Naive thymus-derived CD4-positive, alpha-beta T cell (primary cell): Measurements from ENCODE around the gene NPL. TPM values are rescaled to one million over a fixed set of nuclear protein-coding genes. Genes with fewer than 3 reads are reported as not detected.

Experiments
- ATAC-seq: fragments of 150-1000 bp; cut with Tn5 transposase; 2 replicates; pipeline ENCODE4 v1.10.0; 2021; ENCODE audit warnings: mild to moderate bottlenecking, moderate library complexity
- CTCF ChIA-PET: fragments of 350-600 bp; sonication (Branson Sonifier 250); formaldehyde crosslinking; loops from one replicate; lab custom pipeline; 2021; ENCODE audit warnings: antibody characterized with exemption; lab: Charles Lee
- POLR2A ChIA-PET: fragments of 350-600 bp; sonication (Branson Sonifier 250); formaldehyde crosslinking; loops from one replicate; lab custom pipeline; 2021; ENCODE audit warnings: antibody characterized with exemption, inconsistent platforms; lab: Charles Lee
- DNase-seq, 9 donors: peaks; one replicate each; pipeline versions ENCODE4 v3.0.0 to v3.0.0-alpha.2; 2020 to 2022; ENCODE audit warnings: mixed read lengths in 1 of 9
- H3K27ac ChIP-seq: one replicate; pipeline ENCODE4 v1.7.0; 2013; ENCODE audit warnings: mild to moderate bottlenecking, low read depth, low read length, moderate library complexity
- H3K27me3 ChIP-seq, 2 donors: one replicate each; pipeline ENCODE4 v1.7.0; 2013; ENCODE audit warnings: low read length in 2 of 2, mild to moderate bottlenecking in 2 of 2, moderate library complexity in 2 of 2; ENCODE audit not compliant: control insufficient read depth in 2 of 2, insufficient read depth in 2 of 2
- H3K36me3 ChIP-seq, 3 experiments: 1 replicate in 2 of 3; 2 replicates in 1 of 3; pipeline ENCODE4 v1.7.0; 2013; ENCODE audit warnings: low read length in 3 of 3, mild to moderate bottlenecking in 3 of 3, moderate library complexity in 1 of 3; ENCODE audit not compliant: insufficient read depth in 3 of 3, control insufficient read depth in 2 of 3
- H3K4me1 ChIP-seq, 2 donors: one replicate each; pipeline ENCODE4 v1.7.0; 2013; ENCODE audit warnings: low read length in 2 of 2, mild to moderate bottlenecking in 2 of 2, moderate library complexity in 1 of 2; ENCODE audit not compliant: control insufficient read depth in 2 of 2, insufficient read depth in 2 of 2
- H3K4me3 ChIP-seq: 2 replicates; pipeline ENCODE4 v1.7.0; 2013; ENCODE audit warnings: mild to moderate bottlenecking, low read length
- H3K9me3 ChIP-seq, 3 experiments: 1 replicate in 2 of 3; 2 replicates in 1 of 3; pipeline ENCODE4 v1.7.0; 2013; ENCODE audit warnings: low read length in 3 of 3; ENCODE audit not compliant: control insufficient read depth in 2 of 3
- H3K27ac Mint-ChIP-seq, 9 donors: one replicate each; pipeline ENCODE4 v1.8.0; 2020 to 2022; ENCODE audit warnings: mixed read lengths in 9 of 9, mild to moderate bottlenecking in 8 of 9, moderate library complexity in 5 of 9, inconsistent platforms in 2 of 9
- H3K27me3 Mint-ChIP-seq, 5 donors: one replicate each; pipeline ENCODE4 v1.8.0; 2021 to 2022; ENCODE audit warnings: mixed read lengths in 5 of 5, mild to moderate bottlenecking in 1 of 5
- H3K36me3 Mint-ChIP-seq, 5 donors: one replicate each; pipeline ENCODE4 v1.8.0; 2020 to 2022; ENCODE audit warnings: mixed read lengths in 5 of 5, mild to moderate bottlenecking in 3 of 5, inconsistent platforms in 1 of 5
- H3K4me1 Mint-ChIP-seq, 7 donors: one replicate each; pipeline ENCODE4 v1.8.0; 2020 to 2022; ENCODE audit warnings: mixed read lengths in 7 of 7, mild to moderate bottlenecking in 3 of 7, inconsistent platforms in 1 of 7
- H3K4me3 Mint-ChIP-seq, 10 donors: one replicate each; pipeline ENCODE4 v1.8.0; 2020 to 2022; ENCODE audit warnings: mild to moderate bottlenecking in 10 of 10, mixed read lengths in 10 of 10, moderate library complexity in 6 of 10, inconsistent platforms in 2 of 10
- H3K9me3 Mint-ChIP-seq, 11 donors: one replicate each; pipeline ENCODE4 v1.8.0; 2020 to 2022; ENCODE audit warnings: mixed read lengths in 11 of 11, mild to moderate bottlenecking in 4 of 11, inconsistent platforms in 1 of 11, moderate library complexity in 1 of 11
- intact Hi-C, 2 donors: fragments of 100-400 bp; cut with micrococcal nuclease; formaldehyde crosslinking; loops; one replicate each; pipeline ENCODE4 v1.15.1; 2023
- polyA plus RNA-seq, 2 donors: library from polyadenylated mRNA; unstranded; fragments of 300-500 nt; fragmentation: Illumina TruSeq; gene quantifications; one replicate each; pipeline ENCODE4 v1.2.3, GENCODE V29; 2021
- total RNA-seq, 6 experiments: library from RNA in 5 of 6; stranded (reverse) in 5 of 6; gene quantifications; 1 replicate in 5 of 6; 2 replicates in 1 of 6; pipeline ENCODE4 v1.2.3 and lab custom pipeline; 2021 to 2026

The NPL gene
- total and polyA plus RNA-seq, 7 experiments from 2014 or later: 3.0 to 20.8 (median 6.9) TPM

- Histone ChIP-seq H3K4me3 (no peak overlapping the region), H3K27me3 (no peaks in the 10 kb centered on the region), H3K36me3 (peaks cover 55 to 93% (median 77%) of the 10 kb centered on the region in 3 experiments), H3K27ac (no peak overlapping the region), H3K9me3 (no peaks in the 10 kb centered on the region), H3K4me1 (no peaks in the 10 kb centered on the region)
- Mint-ChIP-seq H3K4me1 (peaks cover 1 to 51% (median 18%) of the 10 kb centered on the region in 7 donors), H3K36me3 (peaks cover 17 to 76% (median 37%) of the 10 kb centered on the region in 5 donors), H3K4me3 (no peak overlapping the region), H3K27me3 (no peaks in the 10 kb centered on the region), H3K9me3 (no peaks in the 10 kb centered on the region), H3K27ac (peak overlapping the region in 1 of 9 donors; percentile 9)
- CTCF ChIA-PET: no interaction called here
- ATAC-seq (no peak), DNase-seq (no peak)
- intact Hi-C loops: loop anchor here (2.0 kb wide), 2 partner anchors 14 kb away; no protein-coding TSS in a partner anchor
- POLR2A ChIA-PET: no interaction called here
These were observed 73.3 kb downstream of the NPL start for GRCh38 chr1:182862827-182863226.

DNA sequence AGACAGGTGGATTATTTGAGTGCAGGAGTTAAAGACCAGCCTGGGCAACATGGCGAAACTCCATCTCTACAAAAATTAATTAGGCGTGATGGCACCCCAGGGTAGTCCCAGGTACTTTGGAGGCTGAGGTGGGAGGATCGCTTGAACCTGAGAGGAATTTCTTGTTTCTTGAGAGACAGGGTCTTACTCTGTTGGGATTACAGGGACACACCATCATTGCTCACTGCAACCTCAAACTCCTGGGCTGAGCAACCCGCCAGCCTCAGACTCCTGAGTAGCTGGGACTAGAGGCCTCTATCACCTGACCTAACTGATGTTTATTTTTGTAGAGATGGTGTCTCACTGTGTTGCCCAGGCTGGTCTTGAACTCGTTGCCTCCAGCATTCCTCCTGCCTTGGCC, 74.4 kb downstream of the NPL start:
- no peaks in the 10 kb centered on the region for H3K27me3 ChIP-seq
- ChIA-PET POLR2A (interaction anchor here (0.7 kb wide), 1 partner anchor 1846 kb away, joined by 4 read pairs; no protein-coding TSS in a partner anchor), CTCF (no interaction called here)
- Mint-ChIP-seq H3K4me3 (no peak overlapping the region), H3K27ac (peak overlapping the region in 1 of 9 donors; percentile 58), H3K9me3 (no peaks in the 10 kb centered on the region), H3K4me1 (peaks cover 0 to 45% (median 12%) of the 10 kb centered on the region in 7 donors), H3K36me3 (peaks cover 17 to 69% (median 28%) of the 10 kb centered on the region in 5 donors), H3K27me3 (no peaks in the 10 kb centered on the region)
- peaks cover 49 to 92% (median 75%) of the 10 kb centered on the region in 3 experiments for H3K36me3 ChIP-seq
- H3K27ac ChIP-seq: no peak overlapping the region
- ATAC-seq (no peak), DNase-seq (no peak)
- no peaks in the 10 kb centered on the region for H3K9me3 ChIP-seq
- intact Hi-C loops: loop anchor here (1.0 to 2.0 kb wide), 3 partner anchors 8 to 15 kb away; no protein-coding TSS in a partner anchor
- H3K4me3 ChIP-seq: no peak overlapping the region
- H3K4me1 ChIP-seq: no peaks in the 10 kb centered on the region

DNA sequence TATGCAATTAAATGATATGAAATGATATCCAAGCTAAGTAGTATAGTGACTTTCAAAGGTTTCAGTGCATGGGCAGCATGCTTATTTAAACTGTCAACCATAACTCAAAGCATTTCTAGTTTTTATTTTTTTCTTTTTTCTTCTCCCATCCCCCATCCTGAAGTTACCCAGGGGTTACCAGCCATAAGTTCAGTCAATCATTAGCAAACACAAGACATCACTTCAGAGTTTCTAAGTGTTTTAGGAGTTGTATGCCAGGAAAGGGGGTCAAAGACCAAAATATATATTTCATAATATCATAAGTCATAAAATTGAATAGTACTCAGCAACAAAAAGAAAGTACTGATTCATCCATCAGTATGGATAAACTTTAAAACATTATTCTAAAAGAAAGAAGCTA, 78.3 kb downstream of the NPL start:
- no peak for ATAC-seq
- no peak for DNase-seq
- Mint-ChIP-seq H3K4me3 (no peak overlapping the region), H3K9me3 (no peaks in the 10 kb centered on the region), H3K27me3 (no peaks in the 10 kb centered on the region), H3K27ac (peak overlapping the region in 2 of 9 donors; percentile 7 to 58), H3K4me1 (peaks cover 0 to 26% (median 12%) of the 10 kb centered on the region in 7 donors), H3K36me3 (peaks cover 13 to 65% (median 20%) of the 10 kb centered on the region in 5 donors)
- ChIA-PET CTCF (no interaction called here), POLR2A (interaction anchor here (0.6 kb wide), 1 partner anchor 20 kb away, joined by 4 read pairs; no protein-coding TSS in a partner anchor)
- Histone ChIP-seq H3K27ac (no peak overlapping the region), H3K4me3 (no peak overlapping the region), H3K9me3 (no peaks in the 10 kb centered on the region), H3K36me3 (peaks cover 41 to 90% (median 79%) of the 10 kb centered on the region in 3 experiments), H3K27me3 (no peaks in the 10 kb centered on the region), H3K4me1 (no peaks in the 10 kb centered on the region)
- intact Hi-C loops: no loop called here

GRCh38 chr1:182869241-182869666, 79.7 kb downstream of the NPL start:
- Mint-ChIP-seq H3K4me1 (peaks cover 2 to 32% (median 16%) of the 10 kb centered on the region in 7 donors), H3K27ac (peak overlapping the region in 3 of 9 donors; percentile 9 to 74 (median 70)), H3K4me3 (no peak overlapping the region), H3K9me3 (no peaks in the 10 kb centered on the region), H3K36me3 (peaks cover 18 to 74% (median 33%) of the 10 kb centered on the region in 5 donors), H3K27me3 (no peaks in the 10 kb centered on the region)
- Histone ChIP-seq H3K4me3 (no peak overlapping the region), H3K27ac (no peak overlapping the region), H3K4me1 (no peaks in the 10 kb centered on the region), H3K9me3 (no peaks in the 10 kb centered on the region), H3K36me3 (peaks cover 47 to 94% (median 85%) of the 10 kb centered on the region in 3 experiments), H3K27me3 (no peaks in the 10 kb centered on the region)
- DNase-seq: peak in 1 of 9 donors; percentile 10
- intact Hi-C loops: no loop called here
- ChIA-PET CTCF (no interaction called here), POLR2A (no interaction called here)
- ATAC-seq: peak; percentile 29

DNA sequence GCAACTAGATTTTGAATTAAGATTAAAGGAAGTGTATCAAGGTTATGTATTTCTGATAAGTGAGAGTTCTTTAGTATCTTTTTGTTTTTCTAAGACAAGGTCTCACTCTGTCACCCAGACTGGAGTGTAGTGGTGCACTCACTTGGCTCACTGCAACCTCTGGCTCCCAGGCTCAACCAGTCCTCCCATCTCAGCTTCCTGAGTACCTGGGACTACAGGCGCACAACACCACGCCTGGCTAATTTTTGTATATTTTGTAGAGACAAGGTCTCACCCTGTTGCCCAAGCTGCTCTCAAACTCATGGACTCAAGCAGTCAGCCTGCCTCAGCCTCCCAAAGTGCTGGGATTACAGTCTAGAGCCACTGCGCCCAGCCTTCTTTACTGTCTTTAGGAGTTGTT, 83.3 kb downstream of the NPL start:
- Histone ChIP-seq H3K4me1 (no peaks in the 10 kb centered on the region), H3K4me3 (no peak overlapping the region), H3K27me3 (no peaks in the 10 kb centered on the region), H3K36me3 (peaks cover 35 to 94% (median 88%) of the 10 kb centered on the region in 3 experiments), H3K9me3 (no peaks in the 10 kb centered on the region), H3K27ac (no peak overlapping the region)
- Mint-ChIP-seq H3K9me3 (no peaks in the 10 kb centered on the region), H3K36me3 (peaks cover 24 to 66% (median 46%) of the 10 kb centered on the region in 5 donors), H3K27me3 (no peaks in the 10 kb centered on the region), H3K4me3 (no peak overlapping the region), H3K4me1 (peaks cover 0 to 30% (median 12%) of the 10 kb centered on the region in 7 donors), H3K27ac (peak overlapping the region in 8 of 9 donors; percentile 23 to 81 (median 56))
- CTCF ChIA-PET: no interaction called here
- DNase-seq: no peak
- ATAC-seq: no peak
- intact Hi-C loops: loop anchor here (1.0 to 10.0 kb wide), 3 partner anchors 9 to 672 kb away; no protein-coding TSS in a partner anchor
- POLR2A ChIA-PET: no interaction called here

- Histone ChIP-seq H3K9me3 (no peaks in the 10 kb centered on the region), H3K27ac (no peak overlapping the region), H3K4me3 (no peak overlapping the region), H3K4me1 (no peaks in the 10 kb centered on the region), H3K36me3 (peaks cover 49 to 99% (median 92%) of the 10 kb centered on the region in 3 experiments), H3K27me3 (no peaks in the 10 kb centered on the region)
- CTCF ChIA-PET: no interaction called here
- Mint-ChIP-seq H3K4me1 (peaks cover 3 to 23% (median 13%) of the 10 kb centered on the region in 7 donors), H3K27ac (peak overlapping the region in 2 of 9 donors; percentile 3 to 56), H3K4me3 (no peak overlapping the region), H3K36me3 (peaks cover 24 to 80% (median 55%) of the 10 kb centered on the region in 5 donors), H3K9me3 (no peaks in the 10 kb centered on the region), H3K27me3 (no peaks in the 10 kb centered on the region)
- POLR2A ChIA-PET: interaction anchor here (0.7 kb wide), 1 partner anchor 9 kb away, joined by 3 read pairs; no protein-coding TSS in a partner anchor
- intact Hi-C loops: loop anchor here in 1 of 2 donors (2.0 to 10.0 kb wide), 3 partner anchors 13 to 669 kb away; no protein-coding TSS in a partner anchor
- no peak for DNase-seq
- no peak for ATAC-seq
These were observed 86.3 kb downstream of the NPL start for GRCh38 chr1:182875889-182876288.
